Erythroblast (primary cell): Measurements from ENCODE around the gene CDCA3.

Experiments
- GATA1 ChIP-seq: IDR thresholded peaks from 2 replicates; pipeline ENCODE4 v1.6.1; 2011; ENCODE audit warnings: low read depth, mild to moderate bottlenecking, control low read depth, low read length, moderate library complexity
- POLR2A ChIP-seq: IDR thresholded peaks from 2 replicates; pipeline ENCODE4 v1.6.1; 2011; ENCODE audit warnings: mild to moderate bottlenecking, low read length

GRCh38 chr12:6899837-6900519, 48.9 kb upstream of the CDCA3 start:
- peak; percentile 32 for TF ChIP-seq POLR2A
- no peak for TF ChIP-seq GATA1
